RPMI7951 (cell line): ENCODE results near the gene PTPRF. TPM values are rescaled to one million over a fixed set of nuclear protein-coding genes. Genes with fewer than 3 reads are reported as not detected.
"Not testable (repeated sequence)": the region's sequence is repeated elsewhere in the genome, so short reads cannot be mapped to it uniquely, and the experiment has no call there.

ENCODE experiments used
- DNase-seq: peaks from one replicate; pipeline ENCODE4 v3.0.0-alpha.2; 2012; ENCODE audit warnings: low read depth
- total RNA-seq: library from RNA; depleted of rRNA; stranded (reverse); fragments of >200 nt; shearing (Covaris generic); gene quantifications from 2 replicates; pipeline ENCODE4 v1.2.3, GENCODE V29; 2014

PTPRF gene
- total RNA-seq, 1 experiment from 2014 or later = 34.5 TPM

GRCh38 chr1:43537423-43538142, 6.9 kb downstream of the PTPRF start:
- DNase-seq = peak; percentile 41

- DNase-seq = no peak
Measured at GRCh38 chr1:43538143-43538487, 7.4 kb downstream of the PTPRF start.

GRCh38 chr1:43538969-43539368, 8.3 kb downstream of the PTPRF start:
- DNase-seq = no peak

- DNase-seq = no peak
Measured at GRCh38 chr1:43539726-43540434, 9.2 kb downstream of the PTPRF start.

DNA sequence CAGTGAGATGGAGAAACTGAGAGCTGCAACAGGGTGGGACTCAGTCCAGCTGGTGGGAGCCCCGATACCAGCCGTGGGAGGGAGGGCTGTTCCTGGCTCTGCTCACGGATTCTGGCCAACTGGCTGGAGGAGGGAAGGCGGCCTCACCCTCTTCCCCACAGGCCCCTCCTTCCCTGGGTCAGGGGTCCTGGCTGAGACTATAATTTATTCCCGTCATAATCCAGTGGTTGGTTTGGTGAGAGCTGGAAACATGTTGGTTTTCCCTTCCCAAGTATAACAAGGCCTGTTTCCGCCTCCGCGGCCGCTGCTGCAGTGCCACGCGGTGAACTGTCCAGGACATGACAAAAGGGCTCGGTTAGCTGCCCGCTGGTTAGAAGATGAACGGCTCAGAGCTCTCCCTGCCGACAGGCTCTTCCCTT, 10.0 kb downstream of the PTPRF start:
- DNase-seq = no peak

DNA sequence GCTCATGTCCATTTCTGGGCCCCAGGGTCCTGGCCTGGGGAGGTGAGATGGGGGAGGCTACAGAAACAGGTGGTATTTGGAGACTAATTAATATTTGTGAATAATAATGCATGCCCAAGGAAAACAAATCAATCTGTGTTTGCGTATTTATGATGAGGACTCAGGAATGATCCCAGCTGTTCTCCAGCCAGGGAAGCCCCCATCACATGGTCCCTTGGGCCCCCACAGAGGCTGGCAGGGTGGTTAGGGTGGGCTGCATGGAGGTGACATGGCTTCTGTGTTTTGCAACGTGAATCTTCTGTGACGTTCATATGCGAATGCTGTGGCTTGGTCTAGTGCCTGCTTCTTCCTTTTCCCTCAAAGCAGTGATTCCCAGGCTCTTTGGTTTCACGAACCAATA, 10.5 kb downstream of the PTPRF start:
- DNase-seq = no peak

DNA sequence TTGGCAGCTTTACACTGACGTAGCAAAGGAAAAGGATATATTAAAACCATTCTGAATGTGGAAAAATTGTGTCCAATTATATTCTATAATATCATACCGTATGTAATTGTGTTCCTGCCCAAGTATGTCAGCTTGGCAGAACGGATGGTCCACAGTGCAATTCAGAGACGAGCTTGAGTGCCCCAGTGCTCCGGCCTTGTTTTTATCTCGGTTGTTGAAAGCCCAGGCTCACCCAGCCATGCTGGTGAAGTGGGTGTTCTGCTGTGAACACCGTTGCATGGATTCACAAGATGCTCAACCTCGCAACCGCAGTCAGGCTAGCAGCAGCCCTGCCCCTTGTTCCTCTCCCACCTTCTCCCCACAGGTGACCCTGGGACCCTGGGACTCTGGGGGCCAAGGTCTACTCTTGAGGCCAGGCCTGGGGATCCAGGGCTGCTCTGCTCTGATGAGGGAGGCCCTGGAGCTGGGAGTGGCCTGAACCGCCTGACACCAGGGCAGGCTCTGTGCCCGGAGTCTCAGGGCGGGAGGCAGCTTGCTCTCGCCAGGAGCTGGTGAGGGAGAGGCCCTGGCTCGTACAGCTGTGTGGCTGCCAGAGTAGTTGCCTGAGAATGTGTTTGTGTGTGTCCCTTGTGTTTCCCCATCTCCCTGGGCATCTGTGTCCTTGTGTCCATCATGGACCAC, 11.2 kb downstream of the PTPRF start:
- no peak for DNase-seq

- no peak for DNase-seq
Measured at GRCh38 chr1:43542527-43543458, 12.1 kb downstream of the PTPRF start.

- no peak for DNase-seq
Measured at GRCh38 chr1:43543567-43543966, 12.9 kb downstream of the PTPRF start.

DNA sequence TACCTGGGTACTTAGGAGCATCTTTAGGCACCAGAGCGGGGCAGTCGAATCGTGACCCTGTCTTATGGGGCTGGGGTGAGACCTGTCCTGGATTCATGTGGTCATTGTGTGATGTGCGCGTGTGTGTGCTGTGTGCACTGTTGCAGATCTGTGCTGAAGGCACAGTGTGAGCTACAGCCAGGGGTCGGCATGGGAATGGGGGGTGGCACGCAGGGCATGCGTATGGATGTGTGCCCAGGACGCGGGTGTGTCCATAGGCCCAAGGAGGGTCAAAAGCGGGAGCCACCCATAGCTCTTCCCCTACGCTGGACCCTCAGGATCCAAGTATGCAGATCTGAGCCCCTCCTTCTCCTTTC, 14.6 kb downstream of the PTPRF start:
- no peak for DNase-seq

GRCh38 chr1:43545695-43546387, 15.2 kb downstream of the PTPRF start:
- DNase-seq = peak; percentile 32

- no peak for DNase-seq
Measured at GRCh38 chr1:43546388-43547100, 15.9 kb downstream of the PTPRF start.

GRCh38 chr1:43547538-43548072, 16.9 kb downstream of the PTPRF start:
- DNase-seq = no peak

DNA sequence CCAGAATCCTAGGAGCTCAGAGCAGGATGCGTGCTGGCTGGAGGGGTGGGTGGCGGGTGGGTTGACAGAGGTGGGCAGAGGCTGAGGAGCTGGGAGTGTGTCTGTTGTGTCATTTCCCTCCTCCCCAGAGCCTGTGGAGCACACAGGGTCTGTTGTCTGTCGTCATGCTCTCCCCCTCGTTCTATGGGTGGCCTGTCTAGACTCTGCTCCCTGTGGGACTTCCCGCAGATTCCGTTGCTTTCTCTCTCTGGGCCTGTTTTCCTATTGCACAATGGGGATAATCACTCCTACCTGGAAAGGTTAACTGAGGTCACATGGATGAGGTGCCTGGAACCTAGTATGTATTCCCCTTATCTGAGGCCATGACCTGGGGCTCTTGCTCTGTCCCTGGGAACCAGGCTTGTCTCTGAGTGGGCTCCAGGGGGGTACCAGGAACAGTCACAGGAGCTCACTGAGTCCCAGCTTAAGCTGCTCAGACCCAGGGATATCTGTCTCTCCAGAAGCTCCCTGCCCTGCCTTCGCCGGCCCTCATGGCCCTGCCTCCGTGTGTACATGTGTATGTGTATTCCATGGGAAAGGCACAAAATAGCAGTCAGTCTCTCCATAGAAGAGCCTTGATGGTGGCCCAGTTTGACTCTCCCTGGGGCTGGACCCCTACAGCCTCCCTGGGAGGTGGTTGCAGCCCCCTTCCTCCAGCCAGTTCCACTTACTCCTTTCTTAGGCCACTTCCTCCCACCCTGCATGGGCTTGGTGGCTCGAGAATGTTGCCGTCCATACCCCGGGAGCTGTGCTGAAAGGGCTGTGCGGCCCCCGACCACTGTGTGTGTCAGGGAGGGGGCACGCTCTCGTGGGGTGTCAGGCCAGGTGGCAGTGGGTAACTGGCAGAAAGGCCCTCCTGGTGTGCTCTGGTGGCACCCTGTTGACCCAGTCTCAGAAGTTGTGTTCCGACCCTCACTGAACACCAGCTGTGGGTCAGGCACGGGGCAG, 17.9 kb downstream of the PTPRF start:
- DNase-seq = no peak

DNA sequence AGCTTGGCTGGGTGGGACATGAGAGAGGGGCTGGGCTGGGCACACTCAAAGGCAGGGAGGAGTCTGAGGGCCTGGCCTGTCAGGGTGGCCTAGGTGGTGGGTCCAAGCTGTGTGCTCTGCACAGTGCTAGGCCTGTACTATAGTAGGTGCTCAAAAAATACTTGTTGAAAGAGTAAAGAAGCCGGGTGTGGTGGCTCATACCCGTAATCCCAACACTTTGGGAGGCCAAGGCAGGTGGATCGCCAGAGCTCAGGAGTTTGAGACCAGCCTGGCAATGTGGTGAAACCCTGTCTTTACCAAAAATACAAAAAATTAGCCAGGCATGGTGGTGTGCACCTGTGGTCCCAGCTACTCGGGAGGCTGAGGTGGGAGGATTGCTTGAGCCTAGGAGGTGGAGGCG, 18.7 kb downstream of the PTPRF start:
- DNase-seq = not testable (repeated sequence)

DNA sequence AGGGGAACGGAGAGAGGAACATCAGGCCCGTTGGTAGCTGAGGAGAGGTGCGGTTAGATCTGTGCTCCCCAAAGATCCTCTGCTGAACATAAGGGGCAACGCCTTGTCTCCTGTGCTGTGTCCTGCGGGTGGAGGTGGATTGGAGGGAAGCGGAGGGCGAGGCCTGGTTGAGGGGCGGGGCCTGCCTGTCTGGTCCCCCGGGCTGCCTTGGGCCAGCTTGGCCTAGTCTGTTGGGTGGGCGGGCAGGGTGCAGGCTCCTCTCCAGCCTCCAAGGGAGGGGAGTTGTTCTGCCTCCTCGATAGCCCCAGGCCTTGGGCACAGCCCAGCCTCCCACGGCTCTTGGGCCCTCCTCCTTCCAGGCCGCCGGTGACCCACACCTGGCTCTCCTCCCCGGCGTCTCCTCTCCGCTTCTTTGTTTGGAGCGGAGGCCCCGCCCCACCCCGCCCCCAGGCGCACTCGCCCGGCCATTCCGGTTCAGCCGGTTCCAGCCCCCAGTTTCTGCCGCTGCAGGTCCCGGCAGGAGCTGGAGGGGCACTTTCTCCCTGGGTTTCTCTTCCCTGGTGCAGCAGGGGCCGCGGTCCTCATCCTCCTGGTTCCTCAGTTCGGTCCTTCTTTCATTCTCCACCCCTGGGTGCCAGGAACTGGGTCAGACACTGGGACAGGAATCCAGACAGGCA, 19.4 kb downstream of the PTPRF start:
- DNase-seq = no peak

GRCh38 chr1:43550598-43551246, 20.0 kb downstream of the PTPRF start:
- DNase-seq = no peak

DNA sequence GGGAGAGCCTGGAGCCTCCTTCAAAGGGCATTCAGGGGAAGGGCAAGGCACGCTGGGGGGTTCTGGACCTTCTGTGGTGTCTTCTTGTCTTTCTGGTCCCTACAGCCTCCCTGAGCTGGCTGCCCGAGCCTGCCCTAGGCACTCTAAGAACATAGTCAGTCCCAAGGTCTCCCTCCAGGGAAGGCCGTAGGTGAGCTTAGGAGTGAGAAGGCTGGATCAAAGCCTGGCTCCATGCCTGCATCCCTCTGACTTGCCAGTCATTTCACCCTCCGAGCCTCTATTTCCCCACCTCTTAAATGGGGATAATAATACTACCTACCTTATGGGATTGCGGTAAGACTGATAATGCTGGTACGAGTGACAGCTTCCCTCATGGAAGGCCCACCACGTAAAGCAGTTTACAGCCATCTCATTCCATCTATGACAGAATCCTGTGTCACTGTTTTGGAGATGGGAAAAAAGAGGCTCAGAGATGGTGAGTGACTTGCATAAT, 20.8 kb downstream of the PTPRF start:
- no peak for DNase-seq
